IgD-negative memory B cell (primary cell): Measurements from ENCODE around the gene NAV2. TPM values are rescaled to one million over a fixed set of nuclear protein-coding genes. Genes with fewer than 3 reads are reported as not detected.

ENCODE experiments used
- H3K27ac Mint-ChIP-seq, 3 donors: one replicate each; pipeline ENCODE4 v1.8.0; 2020 to 2022; ENCODE audit warnings: mild to moderate bottlenecking in 3 of 3, mixed read lengths in 3 of 3, moderate library complexity in 1 of 3
- H3K27me3 Mint-ChIP-seq: one replicate; pipeline ENCODE4 v1.8.0; 2021; ENCODE audit warnings: mixed read lengths
- H3K36me3 Mint-ChIP-seq: one replicate; pipeline ENCODE4 v1.8.0; 2020; ENCODE audit warnings: mild to moderate bottlenecking, mixed read lengths
- H3K4me1 Mint-ChIP-seq, 3 donors: one replicate each; pipeline ENCODE4 v1.8.0; 2020 to 2022; ENCODE audit warnings: mixed read lengths in 3 of 3, mild to moderate bottlenecking in 1 of 3
- H3K4me3 Mint-ChIP-seq, 4 donors: one replicate each; pipeline ENCODE4 v1.8.0; 2020 to 2022; ENCODE audit warnings: mild to moderate bottlenecking in 4 of 4, mixed read lengths in 4 of 4, moderate library complexity in 3 of 4
- H3K9me3 Mint-ChIP-seq, 3 donors: one replicate each; pipeline ENCODE4 v1.8.0; 2020 to 2021; ENCODE audit warnings: mixed read lengths in 3 of 3, mild to moderate bottlenecking in 1 of 3
- polyA plus RNA-seq: library from polyadenylated mRNA; unstranded; fragments of 300-500 nt; fragmentation: Illumina TruSeq; gene quantifications from one replicate; pipeline ENCODE4 v1.2.3, GENCODE V29; 2021

NAV2 gene
- polyA plus RNA-seq, 1 donor from 2014 or later, result 0.19 TPM

DNA sequence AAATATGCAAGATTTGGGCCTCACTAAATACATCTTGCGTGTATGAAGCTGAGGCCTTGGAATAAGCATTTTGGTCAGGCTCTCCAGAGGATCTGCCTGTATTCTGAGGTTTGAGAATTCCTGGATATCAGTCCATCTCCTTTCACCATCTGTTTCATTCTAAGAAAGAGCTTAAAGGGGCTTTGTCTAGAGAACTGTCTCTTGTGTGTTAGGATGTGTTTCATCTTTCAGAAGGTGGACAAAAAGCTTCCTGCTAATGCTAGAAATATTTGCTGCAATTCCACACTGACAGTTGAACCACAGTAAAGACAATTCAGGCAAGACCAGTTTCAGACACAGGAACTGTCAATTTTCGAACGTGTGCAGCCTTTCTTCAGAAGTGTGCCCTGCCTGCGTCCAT is 262.2 kb downstream of the NAV2 start:
- Mint-ChIP-seq H3K4me3 (no peak overlapping the region), H3K9me3 (no peaks in the 10 kb centered on the region), H3K27me3 (peaks cover 35% of the 10 kb centered on the region), H3K36me3 (no peaks in the 10 kb centered on the region), H3K4me1 (peaks cover 7 to 21% (median 11%) of the 10 kb centered on the region in 3 donors), H3K27ac (no peak overlapping the region)

DNA sequence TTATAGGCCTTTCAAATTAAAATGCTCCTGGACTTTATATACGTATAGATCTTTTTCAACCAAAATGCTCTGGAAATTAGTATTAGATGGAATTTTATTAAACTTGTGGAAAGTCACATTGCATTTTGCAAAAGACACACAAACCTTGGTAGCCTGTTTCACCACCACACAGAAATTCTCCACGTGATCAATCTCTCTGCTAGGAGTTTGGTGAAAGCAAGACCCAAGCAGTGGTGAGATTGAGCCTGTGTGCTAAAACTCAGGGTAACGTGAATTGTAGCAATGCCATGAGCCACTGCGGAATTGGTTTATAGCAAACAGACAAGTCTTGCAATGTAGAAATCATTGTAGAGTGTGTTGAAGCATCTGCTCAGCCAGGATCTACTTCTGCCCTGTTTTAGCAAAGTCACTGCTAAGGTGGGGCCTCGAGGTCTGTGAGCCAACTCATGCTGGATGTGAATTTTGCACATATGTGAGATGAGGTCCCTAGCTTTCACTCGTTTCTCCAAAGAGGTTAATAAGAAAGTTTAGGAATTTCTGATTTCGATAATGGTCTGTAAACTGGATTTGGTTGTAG is 262.9 kb downstream of the NAV2 start:
- Mint-ChIP-seq H3K27me3 (peaks cover 36% of the 10 kb centered on the region), H3K36me3 (no peaks in the 10 kb centered on the region), H3K4me3 (no peak overlapping the region), H3K9me3 (no peaks in the 10 kb centered on the region), H3K4me1 (peaks cover 7 to 20% (median 11%) of the 10 kb centered on the region in 3 donors), H3K27ac (no peak overlapping the region)

- Mint-ChIP-seq H3K27ac (no peak overlapping the region), H3K36me3 (no peaks in the 10 kb centered on the region), H3K27me3 (peaks cover 42% of the 10 kb centered on the region), H3K4me3 (no peak overlapping the region), H3K4me1 (peaks cover 7 to 18% (median 11%) of the 10 kb centered on the region in 3 donors), H3K9me3 (no peaks in the 10 kb centered on the region)
Measured at GRCh38 chr11:19976281-19976941, 263.8 kb downstream of the NAV2 start.

- H3K4me3 Mint-ChIP-seq, result no peak overlapping the region
- H3K27me3 Mint-ChIP-seq, result peaks cover 39% of the 10 kb centered on the region
- no peak overlapping the region for H3K27ac Mint-ChIP-seq
- no peaks in the 10 kb centered on the region for H3K9me3 Mint-ChIP-seq
- H3K4me1 Mint-ChIP-seq, result peaks cover 7 to 18% (median 11%) of the 10 kb centered on the region in 3 donors
- H3K36me3 Mint-ChIP-seq, result no peaks in the 10 kb centered on the region
Measured at GRCh38 chr11:19977941-19978340, 265.3 kb downstream of the NAV2 start.

DNA sequence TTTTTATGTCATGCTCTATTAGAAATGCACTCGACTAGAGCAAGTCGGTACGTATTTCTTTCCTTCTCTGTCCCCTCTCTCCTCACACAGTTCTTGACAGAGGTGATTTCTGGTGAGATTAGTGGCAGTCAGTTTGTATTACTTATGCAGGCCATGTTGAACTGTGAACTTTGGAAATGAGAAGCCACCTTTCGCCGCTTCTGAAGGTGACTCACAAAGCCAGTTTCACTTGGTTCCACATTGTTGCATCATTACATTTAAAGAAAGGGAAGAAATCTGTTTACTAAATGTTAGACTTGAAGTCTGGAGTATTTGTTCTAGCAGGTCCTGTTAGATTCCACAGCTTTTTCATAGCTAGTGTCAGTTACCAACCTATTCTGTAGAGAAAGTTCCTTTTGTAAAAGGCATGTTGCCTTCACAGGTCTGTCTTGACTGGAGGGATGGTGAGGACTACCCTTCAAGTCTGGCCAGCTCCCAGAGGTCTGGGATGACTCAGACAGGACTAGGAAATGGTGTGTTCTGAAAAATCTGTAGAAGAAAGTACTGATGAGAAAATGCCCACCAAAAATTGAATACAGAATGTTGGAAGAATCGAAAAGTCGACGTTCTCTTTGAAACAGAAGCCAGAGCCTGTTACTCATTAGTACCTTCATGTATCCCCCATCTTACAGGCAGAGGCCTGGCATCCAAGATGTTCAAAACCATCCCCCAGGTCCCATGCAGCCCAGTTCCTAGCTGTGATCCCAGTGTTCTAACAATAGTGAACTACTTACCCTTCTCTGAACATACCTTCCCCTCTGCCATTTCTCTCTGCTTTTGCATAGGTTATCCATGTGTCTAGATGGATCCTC is 266.3 kb downstream of the NAV2 start:
- Mint-ChIP-seq H3K36me3 (no peaks in the 10 kb centered on the region), H3K27ac (no peak overlapping the region), H3K9me3 (no peaks in the 10 kb centered on the region), H3K27me3 (peaks cover 43% of the 10 kb centered on the region), H3K4me1 (peaks cover 7 to 18% (median 11%) of the 10 kb centered on the region in 3 donors), H3K4me3 (peak overlapping the region in 2 of 4 donors; percentile 19 to 77)

GRCh38 chr11:19979519-19979845 is 266.8 kb downstream of the NAV2 start:
- H3K27me3 Mint-ChIP-seq, result peaks cover 41% of the 10 kb centered on the region
- H3K4me3 Mint-ChIP-seq, result peak overlapping the region in 2 of 4 donors; percentile 19 to 77
- H3K4me1 Mint-ChIP-seq, result peaks cover 11 to 24% (median 15%) of the 10 kb centered on the region in 3 donors
- no peaks in the 10 kb centered on the region for H3K9me3 Mint-ChIP-seq
- H3K36me3 Mint-ChIP-seq, result no peaks in the 10 kb centered on the region
- no peak overlapping the region for H3K27ac Mint-ChIP-seq

DNA sequence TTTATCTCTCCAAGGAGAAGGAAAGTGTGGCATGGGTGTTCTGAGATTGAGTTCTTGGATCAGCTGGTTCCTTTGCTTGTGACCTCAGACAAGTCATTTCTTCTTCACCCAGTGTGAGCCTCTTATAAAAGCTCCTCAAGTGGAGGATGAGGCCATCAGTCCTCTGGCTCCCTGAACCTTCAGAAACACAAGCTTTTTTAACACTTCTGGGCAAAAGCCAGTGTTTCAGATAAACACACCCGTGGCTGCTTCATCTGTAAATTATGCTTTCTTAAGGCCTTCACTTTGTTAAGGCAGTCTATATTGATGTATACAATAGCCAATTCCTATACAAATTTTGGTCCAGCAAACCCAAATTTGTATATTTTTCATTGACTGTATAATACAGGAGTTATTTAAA is 267.8 kb downstream of the NAV2 start:
- no peak overlapping the region for H3K27ac Mint-ChIP-seq
- no peak overlapping the region for H3K4me3 Mint-ChIP-seq
- no peaks in the 10 kb centered on the region for H3K36me3 Mint-ChIP-seq
- peaks cover 44% of the 10 kb centered on the region for H3K27me3 Mint-ChIP-seq
- H3K4me1 Mint-ChIP-seq, result peaks cover 14 to 25% (median 16%) of the 10 kb centered on the region in 3 donors
- H3K9me3 Mint-ChIP-seq, result no peaks in the 10 kb centered on the region

DNA sequence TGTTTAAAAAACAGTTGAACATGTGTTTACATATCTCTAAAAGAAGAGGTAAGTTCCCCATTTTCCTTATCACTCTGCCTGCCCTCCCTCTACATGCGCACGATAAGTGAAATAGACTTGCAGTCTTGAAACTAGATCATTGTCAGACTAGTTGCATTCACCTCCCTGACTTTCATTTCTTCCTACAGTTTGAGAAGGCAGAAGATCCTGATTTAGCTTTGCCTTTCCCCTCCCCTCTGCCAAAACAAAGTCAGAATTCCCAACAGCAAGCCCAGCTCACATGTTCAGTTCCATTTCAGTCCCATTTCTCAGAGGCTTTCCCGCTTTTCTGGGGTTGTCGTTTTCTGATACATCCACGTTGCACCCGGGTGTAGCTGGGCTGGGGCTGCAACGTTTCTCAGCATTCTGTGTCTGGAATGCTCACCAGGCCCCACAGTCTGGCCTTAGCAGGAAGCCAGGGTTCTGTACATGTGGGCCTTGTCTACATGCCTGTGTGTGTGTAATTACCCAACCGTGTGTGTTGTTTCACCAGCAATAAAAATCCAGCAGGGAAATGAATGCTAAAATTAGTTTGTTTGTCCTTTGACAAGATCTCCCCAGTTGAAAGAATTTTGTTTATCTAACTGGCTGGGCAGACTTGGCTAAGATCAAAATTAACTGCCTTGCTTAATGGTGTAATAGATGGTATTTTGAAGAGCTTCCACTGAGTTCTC is 268.5 kb downstream of the NAV2 start:
- Mint-ChIP-seq H3K9me3 (no peaks in the 10 kb centered on the region), H3K4me1 (peaks cover 14 to 25% (median 16%) of the 10 kb centered on the region in 3 donors), H3K27ac (no peak overlapping the region), H3K36me3 (no peaks in the 10 kb centered on the region), H3K27me3 (peaks cover 42% of the 10 kb centered on the region), H3K4me3 (no peak overlapping the region)

DNA sequence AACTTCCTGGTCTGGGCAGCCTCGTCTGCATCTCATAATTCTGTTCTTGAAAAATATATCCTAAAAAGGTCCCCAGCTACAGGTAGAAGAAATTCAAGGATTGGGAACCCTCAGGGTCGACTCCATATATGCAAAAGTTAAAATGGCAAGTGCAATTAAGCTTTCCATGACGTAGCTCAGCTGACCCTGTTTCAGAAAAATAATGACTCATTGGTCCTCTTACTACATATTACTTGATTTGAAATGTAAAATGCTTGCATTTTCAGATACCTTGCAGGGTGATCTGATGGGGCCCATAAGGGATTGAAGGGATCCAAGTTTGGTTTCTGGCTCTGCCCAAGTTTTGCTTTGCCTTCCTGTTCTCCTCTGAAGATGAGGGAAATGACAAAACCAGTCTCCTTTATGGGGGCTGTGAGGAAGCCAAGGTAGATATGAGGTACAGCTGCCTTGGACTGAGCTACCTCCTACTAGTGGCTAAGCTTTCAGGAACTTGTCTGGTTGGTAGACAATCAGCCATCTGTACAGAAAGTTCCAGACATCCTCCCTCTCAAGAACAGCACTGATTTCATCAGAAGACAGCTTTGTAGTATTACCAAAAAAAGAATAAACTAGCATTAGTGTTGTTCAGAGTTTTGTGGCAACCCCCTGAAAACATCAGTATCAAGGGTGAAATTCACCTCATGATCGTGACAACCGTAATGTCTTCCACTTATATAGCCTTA is 270.3 kb downstream of the NAV2 start:
- peaks cover 38% of the 10 kb centered on the region for H3K27me3 Mint-ChIP-seq
- no peak overlapping the region for H3K27ac Mint-ChIP-seq
- H3K4me3 Mint-ChIP-seq, result no peak overlapping the region
- H3K4me1 Mint-ChIP-seq, result peaks cover 14 to 25% (median 16%) of the 10 kb centered on the region in 3 donors
- no peaks in the 10 kb centered on the region for H3K36me3 Mint-ChIP-seq
- H3K9me3 Mint-ChIP-seq, result no peaks in the 10 kb centered on the region

DNA sequence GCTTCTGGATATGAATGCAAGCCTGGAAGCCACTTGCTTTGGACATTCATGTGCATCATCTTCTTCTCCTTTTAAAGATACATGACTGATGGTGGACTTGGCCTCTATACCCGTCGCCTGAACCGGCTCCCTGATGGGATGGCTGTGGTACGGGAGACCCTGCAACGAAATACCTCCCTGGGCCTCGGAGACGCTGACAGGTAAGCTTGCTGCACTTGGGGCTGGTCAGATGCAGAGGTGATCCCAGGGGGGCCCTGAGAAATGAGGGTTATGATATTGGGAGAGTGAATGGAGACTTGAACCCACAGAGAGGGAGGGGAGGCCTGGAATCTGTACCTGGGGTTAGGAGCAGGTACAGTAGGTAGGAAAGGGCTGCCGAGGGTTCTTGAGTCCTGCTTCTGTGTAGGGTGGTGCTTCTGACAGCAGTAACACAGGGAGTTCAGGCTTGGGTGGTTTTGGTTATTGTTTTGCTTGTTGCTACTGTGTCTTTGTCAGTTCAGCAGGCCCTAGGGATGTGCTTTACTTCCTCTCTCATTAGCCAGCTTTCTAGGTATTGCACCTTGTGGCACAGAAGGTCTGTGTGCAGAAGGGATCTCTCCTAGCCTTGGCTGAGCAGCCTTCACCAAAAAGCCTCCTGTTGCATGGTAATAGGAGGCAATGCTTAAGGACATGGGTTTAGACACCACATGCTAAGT is 271.6 kb downstream of the NAV2 start:
- no peak overlapping the region for H3K4me3 Mint-ChIP-seq
- peaks cover 27% of the 10 kb centered on the region for H3K27me3 Mint-ChIP-seq
- H3K4me1 Mint-ChIP-seq, result peaks cover 11 to 15% (median 14%) of the 10 kb centered on the region in 3 donors
- no peaks in the 10 kb centered on the region for H3K9me3 Mint-ChIP-seq
- H3K36me3 Mint-ChIP-seq, result no peaks in the 10 kb centered on the region
- peak overlapping the region in 1 of 3 donors; percentile 65 for H3K27ac Mint-ChIP-seq

- no peak overlapping the region for H3K27ac Mint-ChIP-seq
- H3K9me3 Mint-ChIP-seq, result no peaks in the 10 kb centered on the region
- H3K36me3 Mint-ChIP-seq, result no peaks in the 10 kb centered on the region
- H3K4me1 Mint-ChIP-seq, result peaks cover 4 to 8% (median 7%) of the 10 kb centered on the region in 3 donors
- peaks cover 18% of the 10 kb centered on the region for H3K27me3 Mint-ChIP-seq
- H3K4me3 Mint-ChIP-seq, result no peak overlapping the region
Measured at GRCh38 chr11:19985111-19985510, 272.5 kb downstream of the NAV2 start.

GRCh38 chr11:19987331-19987801 is 274.7 kb downstream of the NAV2 start:
- H3K27me3 Mint-ChIP-seq, result peaks cover 7% of the 10 kb centered on the region
- H3K27ac Mint-ChIP-seq, result no peak overlapping the region
- peaks cover 4 to 8% (median 7%) of the 10 kb centered on the region in 3 donors for H3K4me1 Mint-ChIP-seq
- no peak overlapping the region for H3K4me3 Mint-ChIP-seq
- H3K9me3 Mint-ChIP-seq, result no peaks in the 10 kb centered on the region
- no peaks in the 10 kb centered on the region for H3K36me3 Mint-ChIP-seq

DNA sequence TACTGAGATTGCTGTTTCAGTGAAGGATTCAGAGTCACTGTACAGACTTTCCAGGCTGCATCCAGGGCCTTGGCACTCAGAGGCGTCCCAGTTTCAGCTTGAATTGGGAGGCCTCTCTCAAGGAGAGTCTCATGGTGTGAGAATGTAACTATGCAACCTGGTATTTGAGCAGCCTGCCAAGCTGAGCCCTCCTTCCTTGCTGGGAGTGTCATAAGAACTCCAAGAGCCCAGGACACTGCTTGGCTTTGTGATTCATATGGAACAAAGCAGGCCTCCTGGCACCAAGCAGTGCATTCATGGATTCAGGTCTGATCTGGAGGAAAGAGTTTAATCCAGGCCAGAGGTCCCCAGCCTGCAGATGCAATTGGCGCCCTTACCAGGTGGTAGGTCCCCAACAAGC is 276.0 kb downstream of the NAV2 start:
- peaks cover 2 to 6% (median 4%) of the 10 kb centered on the region in 3 donors for H3K9me3 Mint-ChIP-seq
- H3K27ac Mint-ChIP-seq, result no peak overlapping the region
- no peaks in the 10 kb centered on the region for H3K36me3 Mint-ChIP-seq
- H3K27me3 Mint-ChIP-seq, result peaks cover 4% of the 10 kb centered on the region
- H3K4me3 Mint-ChIP-seq, result no peak overlapping the region
- peaks cover 4 to 8% (median 7%) of the 10 kb centered on the region in 3 donors for H3K4me1 Mint-ChIP-seq

DNA sequence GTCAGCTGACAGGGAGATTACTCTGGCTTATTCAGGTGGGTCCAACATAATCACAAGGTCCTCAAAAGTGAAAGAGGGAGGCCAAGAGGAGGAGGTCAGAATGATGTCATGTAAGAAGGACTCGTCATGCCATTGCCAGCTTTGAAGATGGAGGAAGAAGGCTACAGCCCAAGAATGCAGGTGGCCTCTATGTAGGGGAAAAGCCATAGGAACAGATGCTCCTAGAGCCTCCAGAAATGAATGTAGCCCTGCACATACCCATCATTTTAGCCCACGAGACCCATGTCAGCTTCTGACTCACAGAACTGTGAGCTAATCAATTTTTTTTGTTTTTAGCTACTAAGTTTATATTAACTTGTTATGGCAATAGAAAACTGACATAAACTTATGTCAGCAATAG is 276.6 kb downstream of the NAV2 start:
- H3K9me3 Mint-ChIP-seq, result peaks cover 2 to 6% (median 4%) of the 10 kb centered on the region in 3 donors

More for the DNA sequence above, 276.6 kb downstream of the NAV2 start:
- H3K36me3 Mint-ChIP-seq, result no peaks in the 10 kb centered on the region
- H3K27ac Mint-ChIP-seq, result no peak overlapping the region
- peak overlapping the region in 1 of 4 donors; percentile 43 for H3K4me3 Mint-ChIP-seq
- H3K4me1 Mint-ChIP-seq, result peaks cover 4 to 6% (median 4%) of the 10 kb centered on the region in 3 donors
- H3K27me3 Mint-ChIP-seq, result peaks cover 3% of the 10 kb centered on the region
